AG04450 (cell line): ENCODE measurements around the gene FOXS1. TPM values are rescaled to one million over a fixed set of nuclear protein-coding genes. Genes with fewer than 3 reads are reported as not detected.

Source experiments
- CTCF ChIA-PET: fragments of 300-600, 350-600 bp; formaldehyde crosslinking; extraction: SDS; loops from one replicate; lab custom pipeline; 2022; ENCODE audit warnings: antibody characterized with exemption, inconsistent platforms; lab: Charles Lee
- POLR2A ChIA-PET: fragments of 350-600 bp; formaldehyde crosslinking; extraction: SDS; loops from one replicate; lab custom pipeline; 2021; ENCODE audit warnings: antibody characterized with exemption, inconsistent platforms; lab: Yijun Ruan, JAX
- DNase-seq: peaks from one replicate; pipeline ENCODE4 v3.0.0-alpha.2; 2011; ENCODE audit warnings: low read depth, low spot score
- H3K27ac ChIP-seq: one replicate; pipeline ENCODE4 v1.5.1; 2012; ENCODE audit warnings: low read depth, low read length, control low read depth
- H3K27me3 ChIP-seq: one replicate; pipeline ENCODE4 v1.6.0; 2012; ENCODE audit warnings: low read length; ENCODE audit not compliant: control insufficient read depth, insufficient read depth
- H3K4me3 ChIP-seq: 2 replicates; pipeline ENCODE4 v1.5.1; 2011; ENCODE audit warnings: mild to moderate bottlenecking, low read depth, low read length, control low read depth
- H3K9me3 ChIP-seq: 2 replicates; pipeline ENCODE4 v1.5.1; 2012; ENCODE audit warnings: low read length; ENCODE audit not compliant: control insufficient read depth, insufficient read depth
- CTCF ChIP-seq: IDR thresholded peaks from 2 replicates; pipeline ENCODE4 v1.5.1; 2011; ENCODE audit warnings: low read depth, low read length, control low read depth, inconsistent platforms
- polyA plus RNA-seq: library from polyadenylated mRNA; depleted of rRNA; stranded (reverse); fragments of >200 nt; gene quantifications from 2 replicates; pipeline ENCODE4 v1.2.3, GENCODE V29; 2011

Gene FOXS1
- polyA plus RNA-seq, 1 experiment, result not detected

- DNase-seq, result no peak
- Histone ChIP-seq H3K9me3 (no peaks in the 10 kb centered on the region), H3K4me3 (no peak overlapping the region; the same call in 1 of the 2 replicates), H3K27me3 (peaks cover 58% of the 10 kb centered on the region), H3K27ac (no peak overlapping the region)
- TF ChIP-seq CTCF, result no peak
- ChIA-PET CTCF (interaction anchor here (1.3 to 1.9 kb wide), 2 partner anchors 18 to 19 kb away, joined by 3 to 10 read pairs; no protein-coding TSS in a partner anchor), POLR2A (interaction anchor here (0.5 kb wide), 1 partner anchor 183 kb away, joined by 3 read pairs; no protein-coding TSS in a partner anchor)
These were observed 25.6 kb upstream of the FOXS1 start for GRCh38 chr20:31870726-31871617.

DNA sequence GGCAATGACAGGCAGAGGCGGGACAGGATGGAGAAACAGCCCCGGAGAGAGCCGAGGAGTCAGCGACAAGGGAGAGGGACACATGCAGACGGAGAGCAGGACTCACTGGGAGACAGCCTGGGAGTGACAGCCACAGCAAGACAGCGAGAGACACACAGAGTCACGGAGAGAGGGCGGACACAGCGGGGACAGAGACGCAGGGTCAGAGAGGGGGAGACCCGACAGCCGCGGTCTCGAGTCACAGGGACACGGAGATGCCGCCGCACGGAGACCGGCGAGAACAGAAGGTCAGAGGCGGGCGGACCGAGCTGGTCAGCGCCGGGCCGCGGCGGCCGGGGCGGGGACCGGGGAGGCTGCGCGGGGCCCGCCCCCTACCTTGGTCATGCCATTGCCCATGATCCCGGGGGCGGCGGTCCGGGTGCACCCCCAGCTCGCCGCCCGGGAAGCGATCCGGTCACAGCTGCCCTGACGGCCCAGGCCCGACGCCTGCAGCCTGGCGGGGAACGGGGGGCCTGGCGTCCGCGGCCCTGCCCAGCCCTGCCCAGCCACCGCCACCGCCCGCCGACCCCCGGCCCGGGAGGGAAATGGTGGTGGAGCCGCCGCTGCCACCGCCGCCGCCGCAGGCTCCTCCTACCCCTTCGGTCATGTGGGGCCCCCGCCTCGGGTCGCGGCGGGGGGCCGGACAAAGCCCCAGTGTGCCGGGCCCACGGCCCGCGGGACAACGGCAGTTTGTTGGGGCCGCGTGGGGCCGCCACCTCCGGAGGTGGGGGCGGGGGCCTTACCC, 24.7 kb upstream of the FOXS1 start, which contains the start of the genes DUSP15 and TTLL9:
DUSP15 (minus strand) TSS at position 586 of the 784 bp plus-strand sequence; CDS start at position 396, 190 bp downstream.
TTLL9 (plus strand) TSS at position 693 of the 784 bp plus-strand sequence. CDS start 493 bp downstream, outside the sequence.
- DNase-seq, result no peak
- Histone ChIP-seq H3K4me3 (peak within 1 kb of the TSS; percentile 36; the same call in 1 of the 2 replicates), H3K27ac (no peak within 1 kb of the TSS), H3K9me3 (no peaks in the 10 kb centered on the region), H3K27me3 (peaks cover 63% of the 10 kb centered on the region)
- CTCF ChIA-PET, result no interaction called here
- POLR2A ChIA-PET, result interaction anchor here (0.5 kb wide), 1 partner anchor 183 kb away, joined by 3 read pairs; no protein-coding TSS in a partner anchor
- TF ChIP-seq CTCF, result no peak

DNA sequence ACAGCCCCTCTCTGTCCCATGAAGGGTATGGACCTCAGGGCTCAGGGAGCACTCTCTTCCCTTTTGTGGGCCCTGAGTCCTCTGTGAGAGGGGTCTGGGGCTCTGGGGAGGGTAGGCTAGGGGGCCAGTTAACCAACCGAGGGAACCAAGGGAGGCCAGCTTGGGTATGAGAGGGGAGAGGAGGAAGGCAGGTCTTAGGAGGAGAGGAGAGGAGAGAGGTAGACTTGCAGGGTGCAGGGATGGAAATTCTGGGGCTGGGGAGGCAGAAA, 24.2 kb upstream of the FOXS1 start:
- no peak overlapping the region for H3K4me3 ChIP-seq
- DNase-seq, result no peak
- H3K27me3 ChIP-seq, result peaks cover 67% of the 10 kb centered on the region
- CTCF ChIA-PET, result no interaction called here
- TF ChIP-seq CTCF, result no peak
- no peaks in the 10 kb centered on the region for H3K9me3 ChIP-seq
- POLR2A ChIA-PET, result no interaction called here
- no peak overlapping the region for H3K27ac ChIP-seq

DNA sequence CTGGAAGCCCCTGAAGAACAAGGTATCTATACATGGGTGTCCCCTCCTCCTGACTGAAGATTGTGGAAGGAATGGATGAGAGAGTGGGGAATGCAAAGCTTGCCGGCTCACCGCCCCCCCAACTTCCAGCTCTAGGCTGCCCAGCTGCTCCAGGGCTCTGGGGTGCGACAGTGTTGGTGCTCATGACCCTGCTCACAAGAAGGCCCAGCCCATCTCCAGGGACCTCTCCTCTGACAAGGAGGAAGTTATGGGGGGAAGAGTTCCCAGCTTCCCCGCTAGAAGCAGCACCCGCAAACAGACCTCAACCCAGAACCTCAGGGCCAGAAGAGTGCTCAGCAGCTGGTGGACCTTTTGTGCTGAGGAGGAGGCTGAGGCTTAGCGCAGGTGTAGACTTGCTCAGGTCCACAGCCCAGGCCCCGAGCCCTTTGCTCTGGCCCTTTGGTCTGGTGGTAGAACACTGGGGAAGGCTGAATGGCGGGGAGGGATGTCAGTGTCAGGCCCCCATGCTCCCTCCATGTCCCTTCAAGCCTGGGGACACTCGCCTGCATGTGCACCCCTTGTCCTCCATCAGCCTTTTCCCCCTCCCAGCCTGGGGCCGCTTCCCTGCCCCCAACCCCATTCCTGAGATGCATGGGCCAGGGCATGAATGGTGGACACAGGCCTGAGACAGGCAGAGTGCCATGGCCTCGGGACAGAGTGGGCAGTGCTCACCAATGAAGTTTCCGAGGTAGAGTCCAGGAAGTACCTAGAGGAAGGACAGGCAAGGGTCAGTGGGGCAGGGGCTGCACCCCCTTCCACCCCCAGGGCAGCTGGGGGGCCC, 23.7 kb upstream of the FOXS1 start:
- DNase-seq, result no peak
- POLR2A ChIA-PET, result no interaction called here
- H3K4me3 ChIP-seq, result no peak overlapping the region
- CTCF ChIA-PET, result interaction anchor here (2.7 kb wide), 1 partner anchor 16 kb away, joined by 14 read pairs; no protein-coding TSS in a partner anchor
- no peak overlapping the region for H3K27ac ChIP-seq
- H3K9me3 ChIP-seq, result no peaks in the 10 kb centered on the region
- H3K27me3 ChIP-seq, result peaks cover 71% of the 10 kb centered on the region
- no peak for TF ChIP-seq CTCF
